GM18867 (cell line): Measurements from ENCODE around the gene GAPVD1.
"Not testable (repeated sequence)": the region's sequence is repeated elsewhere in the genome, so short reads cannot be mapped to it uniquely, and the experiment has no call there.

Experiments used
- ATAC-seq: cut with Tn5 transposase; IDR thresholded peaks from one replicate; pipeline ENCODE4 v1.9.1; 2021; ENCODE audit warnings: mild to moderate bottlenecking, moderate library complexity; ENCODE audit not compliant: unreplicated experiment

The GAPVD1 gene

GRCh38 chr9:125366676-125367075 lies 105.0 kb downstream of the GAPVD1 start:
- ATAC-seq, result no peak

GRCh38 chr9:125370786-125371185 lies 109.2 kb downstream of the GAPVD1 start:
- no peak for ATAC-seq

- no peak for ATAC-seq
Measured at GRCh38 chr9:125372441-125373226, 111.0 kb downstream of the GAPVD1 start.

- no peak for ATAC-seq
Measured at GRCh38 chr9:125374443-125375309, 113.0 kb downstream of the GAPVD1 start.

- ATAC-seq, result no peak
Measured at GRCh38 chr9:125375820-125376219, 114.2 kb downstream of the GAPVD1 start.

GRCh38 chr9:125376261-125377226 lies 114.9 kb downstream of the GAPVD1 start:
- no peak for ATAC-seq

GRCh38 chr9:125377584-125378250 lies 116.1 kb downstream of the GAPVD1 start:
- no peak for ATAC-seq

- ATAC-seq, result no peak
Measured at GRCh38 chr9:125378778-125379177, 117.2 kb downstream of the GAPVD1 start.

GRCh38 chr9:125379208-125379607 lies 117.6 kb downstream of the GAPVD1 start:
- no peak for ATAC-seq

- no peak for ATAC-seq
Measured at GRCh38 chr9:125380406-125380805, 118.8 kb downstream of the GAPVD1 start.

GRCh38 chr9:125387861-125388524 lies 126.4 kb downstream of the GAPVD1 start:
- no peak for ATAC-seq

GRCh38 chr9:125388978-125389377 lies 127.4 kb downstream of the GAPVD1 start:
- ATAC-seq, result no peak

GRCh38 chr9:125391704-125392103 lies 130.1 kb downstream of the GAPVD1 start:
- ATAC-seq, result no peak

GRCh38 chr9:125393426-125393825 lies 131.8 kb downstream of the GAPVD1 start:
- ATAC-seq, result no peak

GRCh38 chr9:125396799-125397198 lies 135.2 kb downstream of the GAPVD1 start:
- no peak for ATAC-seq

GRCh38 chr9:125397736-125398135 lies 136.1 kb downstream of the GAPVD1 start:
- ATAC-seq, result no peak

- no peak for ATAC-seq
Measured at GRCh38 chr9:125398243-125398642, 136.6 kb downstream of the GAPVD1 start.

- ATAC-seq, result no peak
Measured at GRCh38 chr9:125399165-125399564, 137.5 kb downstream of the GAPVD1 start.

GRCh38 chr9:125399666-125400065 lies 138.0 kb downstream of the GAPVD1 start:
- no peak for ATAC-seq

- ATAC-seq, result not testable (repeated sequence)
Measured at GRCh38 chr9:125400232-125400631, 138.6 kb downstream of the GAPVD1 start.
